ENCODE data around the gene ARHGAP25.

Gene ARHGAP25

DNA sequence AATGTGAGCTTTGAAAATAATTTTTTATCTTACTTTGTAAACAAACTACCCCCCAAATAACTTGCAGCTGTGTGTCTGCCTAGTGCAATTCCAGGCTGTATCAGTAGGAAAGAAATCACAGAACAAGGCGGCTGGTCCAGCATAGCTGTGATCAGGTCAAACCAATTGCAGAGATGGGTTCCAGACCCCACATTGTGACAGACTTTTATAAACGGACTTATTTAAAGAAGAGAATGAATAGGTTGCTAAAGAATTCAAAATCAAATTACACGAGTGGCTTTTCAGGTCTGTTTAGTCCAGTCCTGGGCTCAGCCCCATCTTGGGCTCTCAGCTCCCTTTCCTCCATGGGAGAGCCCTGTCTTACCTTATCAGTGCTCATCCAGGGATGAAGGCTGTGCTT, 125.5 kb downstream of the ARHGAP25 start:
- no peak for DNase-seq (ENCODE audit: low read depth, low spot score)

DNA sequence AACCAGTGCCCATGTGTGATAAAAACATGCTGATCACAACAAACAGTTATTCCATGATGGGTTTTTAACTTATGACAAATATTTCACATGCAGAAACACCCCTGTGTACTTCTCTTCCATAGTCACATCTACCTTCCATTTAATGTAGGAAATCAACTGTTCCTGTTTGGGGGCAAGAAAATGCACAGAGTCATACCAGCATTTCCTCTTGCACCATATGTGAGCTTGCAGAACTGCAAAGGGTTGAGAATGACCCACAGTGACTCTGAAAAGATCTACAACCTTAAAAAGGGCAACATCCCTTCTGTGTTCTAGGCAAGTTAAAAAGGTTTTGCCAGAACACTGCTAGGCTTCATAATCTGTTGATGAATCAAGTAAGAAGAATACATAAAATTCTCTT, 126.7 kb downstream of the ARHGAP25 start:
- no peak for DNase-seq (ENCODE audit: low read depth, low spot score)

DNA sequence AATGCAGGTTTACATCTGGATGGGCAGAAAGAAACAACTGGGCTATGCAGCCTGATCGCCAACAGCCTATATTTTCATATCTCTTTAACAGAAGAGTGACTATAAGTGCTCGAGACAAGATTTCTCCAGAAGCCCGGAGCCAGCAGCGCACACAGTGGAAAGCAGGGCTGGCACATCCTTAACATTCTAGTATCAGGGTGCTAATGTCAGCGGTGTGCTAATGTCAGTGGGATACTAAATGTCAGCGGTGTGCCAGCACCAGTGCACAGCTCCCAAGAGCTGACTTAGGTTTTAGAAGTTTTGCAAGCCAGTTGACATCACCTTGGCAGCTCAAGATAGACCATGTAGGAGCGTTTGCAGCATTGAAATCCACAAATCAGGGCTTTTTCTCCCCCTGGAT, 128.3 kb downstream of the ARHGAP25 start:
- no peak for DNase-seq (ENCODE audit: low read depth, low spot score)

DNA sequence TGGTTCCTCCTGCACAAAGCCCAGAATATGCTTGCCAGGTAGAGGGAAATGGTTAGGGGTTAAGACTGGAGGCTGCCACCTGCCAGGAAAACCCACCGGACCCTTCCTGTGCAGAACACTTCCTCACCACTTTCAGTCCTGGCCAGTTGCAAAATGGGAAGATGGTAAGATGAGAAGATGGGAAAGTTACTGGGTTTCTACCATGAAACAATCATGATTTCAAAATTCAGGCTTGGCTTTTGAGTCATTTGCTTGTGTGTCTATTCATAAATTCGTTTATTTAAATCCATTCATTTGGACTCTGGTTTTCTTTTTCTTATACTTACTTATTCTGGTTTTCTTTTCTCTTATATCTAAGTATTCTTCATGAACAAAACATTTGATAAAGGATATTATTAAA, 129.4 kb downstream of the ARHGAP25 start:
- no peak for DNase-seq (ENCODE audit: low read depth, low spot score)

DNA sequence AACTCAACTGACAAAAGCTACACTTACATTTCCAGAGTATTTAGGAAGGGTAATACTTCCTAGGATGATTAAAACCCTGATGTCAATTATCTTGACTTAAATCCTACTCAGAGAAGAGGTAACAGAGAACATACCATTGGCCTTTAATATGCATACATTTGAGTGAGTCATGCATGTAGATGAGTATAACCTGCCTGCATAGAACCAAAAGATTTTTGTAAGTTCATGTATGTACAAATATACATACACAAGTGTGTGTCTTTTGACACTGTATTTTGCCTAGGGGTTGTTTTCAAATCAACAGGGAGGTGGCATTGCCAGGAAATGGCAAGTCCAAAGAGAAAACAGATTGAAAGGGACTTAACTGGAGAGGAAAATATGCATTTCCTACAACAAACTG, 130.5 kb downstream of the ARHGAP25 start:
- DNase-seq (ENCODE audit: low read depth, low spot score) = no peak

DNA sequence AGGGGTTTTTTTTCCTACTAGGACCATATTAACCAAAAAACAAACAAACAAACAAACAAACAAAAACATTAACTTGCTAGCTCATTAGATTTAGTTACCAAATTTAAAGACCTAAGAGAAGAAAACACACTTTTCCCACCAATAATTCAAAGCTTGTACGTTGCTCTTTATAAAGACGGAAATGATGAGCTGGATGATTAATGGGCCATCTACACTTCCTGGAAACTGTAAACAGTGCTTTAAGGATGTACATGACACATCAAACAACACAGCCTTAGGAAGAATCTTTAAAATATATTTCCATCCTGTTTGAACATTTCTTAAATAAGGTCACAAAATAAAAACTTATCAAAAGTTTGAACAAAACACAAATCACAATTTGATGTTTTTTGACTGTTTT, 135.6 kb downstream of the ARHGAP25 start:
- no peak for DNase-seq (ENCODE audit: low read depth, low spot score)

DNA sequence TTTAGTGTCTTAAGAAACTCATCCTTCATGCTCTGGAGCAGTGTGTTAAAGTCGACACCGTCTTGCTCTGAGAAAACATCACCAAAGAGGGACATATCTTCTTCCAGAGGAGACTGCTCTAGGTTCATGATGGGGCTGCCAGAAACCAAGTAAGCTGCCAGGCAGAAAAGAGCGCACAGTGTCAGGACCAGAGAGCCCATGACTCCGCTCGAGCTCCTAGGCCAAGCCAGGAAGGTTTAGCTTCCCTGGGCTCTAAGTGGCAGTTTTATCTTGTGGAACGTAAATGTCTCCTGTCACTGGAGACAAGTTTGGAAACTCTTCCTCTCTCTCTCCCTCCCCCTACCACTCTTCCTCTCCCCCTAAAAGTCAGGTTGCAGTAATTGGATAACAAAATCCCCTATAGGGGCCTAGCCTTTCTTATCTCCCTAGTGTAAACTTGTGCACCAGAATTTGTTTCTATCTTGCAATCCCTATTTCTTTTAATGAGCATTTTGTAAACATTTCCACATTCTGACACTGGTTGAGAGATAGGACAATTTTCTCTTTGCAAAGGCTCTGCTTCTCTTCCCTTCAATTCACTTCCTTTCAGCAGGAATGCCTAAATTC, 136.7 kb downstream of the ARHGAP25 start, which contains the start of gene BMP10:
Gene BMP10 (minus strand): TSS at position 239 of the 606 bp plus-strand sequence. CDS start 39 bp downstream, at position 200.
- DNase-seq (ENCODE audit: low read depth, low spot score) = no peak
